HG03565 (cell line): ENCODE measurements around the gene AP3D1.
"Not testable (repeated sequence)": the region's sequence is repeated elsewhere in the genome, so short reads cannot be mapped to it uniquely, and the experiment has no call there.

Source experiments
- ATAC-seq: cut with Tn5 transposase; IDR thresholded peaks from one replicate; pipeline ENCODE4 v1.9.1; 2021; ENCODE audit warnings: mild to moderate bottlenecking, moderate library complexity; ENCODE audit not compliant: unreplicated experiment

AP3D1 gene

DNA sequence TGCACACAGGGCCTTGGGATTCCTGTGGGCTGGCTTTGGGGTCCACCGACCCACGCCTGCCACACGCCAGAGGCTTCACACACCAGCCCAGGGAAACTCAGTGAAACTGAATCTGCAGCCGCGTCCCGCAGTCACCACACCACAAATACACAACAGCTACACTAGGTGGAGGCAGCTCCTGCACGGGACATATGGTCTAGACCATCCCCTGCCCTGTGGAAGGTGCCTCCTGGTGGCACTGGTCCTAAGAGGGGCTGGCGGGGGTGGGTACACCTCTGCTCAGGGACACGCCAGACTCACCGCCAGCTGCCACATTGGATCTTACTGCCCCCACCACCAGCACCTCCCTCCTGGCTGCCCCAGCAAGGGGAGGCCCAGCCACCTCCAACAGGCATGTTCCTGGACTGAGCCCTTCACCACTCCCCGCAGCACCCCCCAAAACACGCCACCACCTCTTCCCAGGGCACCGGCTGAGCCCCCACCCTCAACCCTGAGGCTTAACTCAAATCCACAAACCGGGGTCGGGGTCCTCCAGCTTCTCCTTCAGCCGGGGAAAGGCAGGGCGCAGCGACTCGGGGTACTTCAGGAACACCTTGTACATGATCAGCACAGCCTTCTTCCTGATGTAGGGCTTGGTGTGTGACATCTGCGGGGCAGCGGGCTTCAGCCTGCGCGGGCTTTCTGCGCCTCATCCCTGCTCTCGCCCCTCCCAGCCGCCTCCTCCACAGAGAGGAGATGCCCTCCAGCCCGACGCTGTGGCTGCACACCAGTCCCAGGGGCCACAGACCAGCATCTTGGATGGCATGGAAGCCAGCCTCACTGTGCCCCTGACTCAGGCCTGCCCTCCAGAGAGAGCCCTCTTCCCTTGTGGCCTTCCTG is 21.2 kb downstream of the AP3D1 start:
- ATAC-seq, result no peak

DNA sequence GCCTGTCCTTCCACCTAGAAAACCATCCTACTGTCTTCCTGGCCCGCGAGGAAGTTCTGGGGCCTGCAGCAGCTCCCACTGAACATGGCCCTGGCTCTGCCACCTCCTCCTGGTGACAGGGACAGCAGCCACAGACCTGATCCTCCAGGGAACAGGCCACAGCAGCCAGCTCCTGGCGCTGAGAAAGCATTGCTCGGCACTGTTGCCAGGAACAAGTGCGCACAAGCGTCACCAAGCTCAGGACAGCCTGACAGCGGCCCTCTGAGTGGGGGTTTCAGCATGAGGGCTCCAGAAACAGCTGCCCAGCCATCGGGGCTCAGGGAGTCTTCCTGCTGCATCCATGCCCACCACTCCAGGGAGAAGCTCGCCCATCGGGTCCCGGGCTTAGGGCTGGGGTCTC is 21.9 kb downstream of the AP3D1 start:
- ATAC-seq, result no peak

DNA sequence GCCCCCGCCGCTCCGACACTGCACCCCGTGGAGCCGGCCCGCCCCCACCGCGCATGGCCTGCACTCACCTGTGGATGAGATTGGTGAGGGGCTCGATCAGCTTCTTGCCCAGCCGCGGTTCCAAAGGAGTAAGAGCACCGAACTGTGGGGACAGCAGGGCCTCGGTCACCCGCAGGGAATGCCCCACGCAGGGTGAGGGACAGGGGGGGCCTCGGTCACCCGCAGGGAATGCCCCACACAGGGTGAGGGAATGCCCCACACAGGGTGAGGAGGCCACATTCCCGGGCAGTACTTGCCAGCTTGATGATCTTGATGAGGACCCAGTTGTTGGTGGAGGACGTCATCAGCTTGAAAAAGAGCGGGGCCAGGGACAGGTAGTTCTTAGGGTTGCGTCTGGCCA is 22.3 kb downstream of the AP3D1 start:
- ATAC-seq, result no peak

DNA sequence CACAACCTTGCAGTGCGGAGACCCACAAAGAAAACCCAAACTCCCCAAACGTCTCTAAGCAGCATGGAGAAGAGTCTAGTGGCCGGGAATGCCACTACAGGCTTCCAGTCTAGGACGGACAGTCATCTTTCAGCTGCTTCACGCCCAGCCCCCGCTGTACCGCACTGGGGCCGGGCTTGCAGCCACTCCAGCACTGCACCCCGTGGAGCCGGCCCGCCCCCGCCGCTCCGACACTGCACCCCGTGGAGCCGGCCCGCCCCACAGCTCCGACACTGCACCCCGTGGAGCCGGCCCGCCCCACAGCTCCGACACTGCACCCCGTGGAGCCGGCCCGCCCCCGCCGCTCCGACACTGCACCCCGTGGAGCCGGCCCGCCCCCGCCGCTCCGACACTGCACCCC is 23.1 kb downstream of the AP3D1 start:
- ATAC-seq, result not testable (repeated sequence)

DNA sequence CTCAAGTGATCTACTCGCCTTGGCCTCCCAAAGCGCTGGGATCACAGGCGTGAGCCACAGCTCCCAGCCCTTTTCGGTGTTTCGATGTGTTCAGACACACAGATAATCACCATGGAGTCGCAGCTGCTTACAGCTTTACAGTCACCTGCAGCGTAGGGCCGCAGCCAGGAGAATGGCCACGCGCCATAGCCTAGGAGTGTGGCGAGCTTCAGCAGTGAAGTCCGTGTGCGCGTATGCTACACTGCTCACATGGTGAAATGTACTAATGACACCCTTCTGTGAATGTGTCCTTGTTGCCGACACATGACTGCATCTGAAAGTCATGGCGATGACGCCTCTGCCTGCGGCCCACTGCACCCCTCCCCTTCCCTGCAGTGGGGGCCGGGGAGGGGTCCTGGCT is 23.6 kb downstream of the AP3D1 start:
- no peak for ATAC-seq

DNA sequence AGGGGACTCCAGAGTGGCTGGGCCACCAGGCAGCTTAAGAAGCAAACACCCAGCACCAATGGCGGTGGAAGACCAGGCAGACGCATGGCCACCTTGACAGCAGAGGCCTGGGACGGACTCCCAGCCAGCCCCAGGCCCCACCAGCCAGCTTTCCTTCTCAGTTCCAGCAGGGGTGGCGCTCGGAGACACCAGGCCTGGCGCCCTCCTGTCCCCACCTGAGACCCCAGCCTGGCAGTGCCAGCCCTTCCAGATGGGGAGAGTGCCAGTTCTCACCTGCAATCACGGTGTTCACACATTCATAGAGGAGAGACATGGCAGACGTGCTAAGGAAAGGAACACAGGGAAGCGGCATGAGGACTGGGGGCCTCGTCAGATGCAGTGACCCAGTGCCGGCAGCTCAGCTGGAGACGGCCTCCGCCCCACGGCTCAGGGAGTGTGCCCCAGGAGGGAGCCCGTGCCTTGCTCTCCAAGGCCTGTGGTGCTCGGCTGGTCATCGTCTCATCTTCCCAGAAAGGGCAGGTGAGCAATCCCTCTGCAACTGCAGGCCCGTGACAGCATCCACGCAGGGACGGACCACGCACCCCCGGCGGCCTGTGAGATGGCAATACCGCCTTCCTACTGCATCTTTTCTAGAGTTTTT is 24.4 kb downstream of the AP3D1 start:
- no peak for ATAC-seq

DNA sequence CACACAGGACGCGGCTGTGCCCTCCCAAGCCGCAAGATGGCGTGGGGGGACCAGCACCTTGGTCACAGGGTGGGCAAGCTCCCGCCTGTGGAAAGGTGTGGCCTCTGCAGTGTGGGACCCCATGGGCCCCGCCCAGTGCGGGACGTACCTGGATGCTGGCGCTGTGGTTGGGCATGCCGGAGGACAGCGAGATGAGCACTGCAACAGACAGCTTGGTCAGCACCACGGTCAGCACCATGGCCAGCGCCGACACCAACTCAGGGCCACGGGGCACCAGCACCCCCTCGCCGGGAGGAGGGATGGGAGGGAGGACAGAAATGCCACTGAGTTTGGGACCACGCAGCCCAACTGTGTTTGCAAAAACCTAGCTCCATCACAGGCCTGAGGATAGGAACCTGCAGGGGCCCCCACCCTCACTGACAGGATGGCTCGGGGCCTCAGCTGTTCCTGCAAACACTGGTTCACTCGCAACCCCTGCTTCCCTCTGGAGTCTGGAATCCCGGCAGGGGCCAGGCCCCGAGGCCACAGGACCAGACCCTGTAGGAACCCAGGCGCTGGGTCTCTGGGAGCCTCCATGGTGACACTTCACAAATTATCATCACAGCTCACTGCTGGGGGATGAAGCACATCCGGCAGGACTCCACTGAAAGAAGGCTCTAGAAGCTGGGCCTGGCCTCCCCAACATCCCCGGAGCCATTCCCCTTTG is 27.5 kb downstream of the AP3D1 start:
- ATAC-seq, result no peak

DNA sequence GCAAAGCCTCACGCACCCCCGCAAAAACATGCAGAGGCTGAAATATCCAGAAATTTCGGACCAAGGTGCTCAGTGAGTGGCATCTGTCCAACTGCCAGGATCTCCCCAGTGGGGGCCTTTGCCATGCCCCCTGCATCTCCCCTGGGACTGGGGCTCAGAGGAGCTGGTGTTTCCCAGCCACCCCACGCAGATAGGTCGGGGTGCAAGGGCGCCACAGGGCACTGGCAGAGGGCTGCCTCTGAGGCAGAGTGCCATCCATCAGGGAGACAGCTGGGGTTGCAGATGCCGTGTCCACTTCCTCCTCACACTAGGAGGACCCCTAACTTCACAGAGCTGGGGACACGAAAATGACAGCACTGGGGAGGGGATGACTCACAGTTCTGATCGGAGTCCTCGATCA is 28.4 kb downstream of the AP3D1 start:
- ATAC-seq, result no peak

DNA sequence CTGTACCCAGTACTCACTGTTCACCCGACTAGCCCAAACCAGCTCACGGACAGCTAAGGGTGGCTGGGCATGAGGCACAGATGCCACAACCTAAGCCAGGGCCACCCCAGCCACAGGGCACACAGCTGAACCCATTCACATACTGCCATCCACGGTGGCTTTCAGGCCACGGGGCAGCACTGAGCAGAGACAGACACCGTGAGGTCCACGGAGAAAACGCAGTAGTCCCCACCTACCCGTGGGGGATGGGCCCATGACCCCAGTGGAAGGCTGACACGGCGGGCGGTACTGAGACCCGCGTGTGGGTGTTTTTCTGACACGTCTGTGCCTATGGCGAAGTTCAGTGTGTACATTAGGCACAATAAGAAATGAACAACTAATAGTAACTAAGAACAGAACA is 29.1 kb downstream of the AP3D1 start:
- no peak for ATAC-seq

DNA sequence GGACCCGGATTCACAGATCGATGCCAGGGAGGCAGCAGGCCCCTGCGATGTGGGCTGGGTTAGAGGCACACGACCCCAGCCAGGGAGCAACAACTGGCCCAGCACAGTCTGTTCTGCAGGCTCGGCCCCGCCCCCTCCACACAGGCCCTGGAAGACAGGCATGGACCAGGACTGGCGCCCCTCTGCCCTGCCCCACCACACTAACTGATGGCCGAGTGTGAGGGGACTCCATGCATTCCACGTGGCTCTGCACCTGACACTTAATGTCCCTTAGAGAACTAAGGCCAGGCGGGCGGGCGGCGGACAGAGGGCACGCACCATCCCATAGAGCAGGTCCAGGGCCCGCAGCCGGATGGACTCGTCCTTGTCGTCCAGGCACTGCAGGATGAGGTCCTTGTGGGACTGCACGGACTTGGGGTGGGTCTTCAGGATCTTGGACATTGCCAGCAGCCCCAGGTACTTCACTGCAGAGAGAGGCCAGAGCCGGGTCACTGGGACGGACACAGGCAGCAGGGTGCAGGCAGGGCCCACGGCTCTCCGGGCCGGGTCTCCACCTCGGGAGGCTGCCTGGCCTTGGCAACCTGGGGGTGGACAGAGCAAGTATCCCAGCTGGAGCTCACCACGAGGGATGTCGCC is 29.8 kb downstream of the AP3D1 start:
- no peak for ATAC-seq

DNA sequence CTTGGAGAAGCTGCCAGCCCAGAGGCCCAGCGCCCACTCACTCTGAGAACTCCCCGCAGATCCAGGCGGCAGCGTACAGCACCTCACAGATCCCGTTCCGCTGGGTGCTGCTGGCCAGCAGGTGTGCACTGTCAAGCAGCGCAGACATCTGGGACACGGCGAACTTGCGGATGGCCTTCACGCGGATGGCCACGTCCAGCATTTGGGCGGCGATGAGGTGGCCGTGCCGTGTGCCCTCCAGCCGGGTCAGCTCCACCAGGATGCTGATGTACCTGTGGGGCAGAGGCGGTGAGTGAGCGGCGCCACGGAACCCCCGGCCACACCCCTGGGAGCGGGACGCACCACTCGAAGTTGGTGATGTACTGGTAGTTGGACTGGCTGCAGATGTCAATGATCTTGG is 30.5 kb downstream of the AP3D1 start:
- no peak for ATAC-seq

DNA sequence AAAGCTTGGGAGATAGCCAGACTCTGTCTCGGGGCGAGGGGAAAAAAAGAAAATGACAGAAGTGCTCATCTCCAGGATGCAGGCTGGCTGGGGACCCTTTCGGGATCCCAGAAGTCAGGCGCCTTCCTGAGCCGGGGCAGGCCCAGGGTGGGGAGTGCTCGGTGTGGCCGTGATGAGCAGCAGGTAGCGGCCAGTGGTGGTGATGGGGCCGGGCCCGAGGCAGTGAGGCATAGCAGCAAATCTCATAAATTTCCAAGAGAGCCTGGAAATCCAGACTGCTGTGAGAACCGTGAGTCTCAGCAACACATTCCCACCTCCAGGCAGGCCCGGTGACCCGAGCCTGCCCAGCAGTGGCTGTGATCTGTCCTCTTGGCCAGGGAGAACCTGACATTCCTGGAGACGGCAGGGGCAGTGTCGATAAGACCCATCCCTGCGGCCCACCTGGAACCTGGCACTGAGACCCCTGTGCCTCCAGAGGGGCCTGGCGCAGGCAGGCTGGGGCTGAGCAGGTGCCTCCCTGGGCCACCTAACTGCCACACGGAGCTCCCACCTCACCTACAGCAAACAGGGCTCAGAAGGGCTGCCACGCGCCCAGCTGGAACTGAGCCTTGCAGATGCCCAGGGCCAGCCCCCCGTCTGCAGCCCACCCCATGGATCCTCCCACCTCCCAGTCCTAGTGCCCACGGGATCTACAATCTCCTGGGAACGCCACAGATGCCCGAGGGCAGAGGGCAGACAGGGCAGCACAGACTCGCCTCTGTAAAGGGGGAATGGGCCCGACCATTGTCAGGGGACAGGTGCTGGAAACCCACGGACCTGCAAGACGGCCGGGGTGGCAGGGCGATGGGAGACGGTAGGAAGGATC is 31.2 kb downstream of the AP3D1 start:
- no peak for ATAC-seq

DNA sequence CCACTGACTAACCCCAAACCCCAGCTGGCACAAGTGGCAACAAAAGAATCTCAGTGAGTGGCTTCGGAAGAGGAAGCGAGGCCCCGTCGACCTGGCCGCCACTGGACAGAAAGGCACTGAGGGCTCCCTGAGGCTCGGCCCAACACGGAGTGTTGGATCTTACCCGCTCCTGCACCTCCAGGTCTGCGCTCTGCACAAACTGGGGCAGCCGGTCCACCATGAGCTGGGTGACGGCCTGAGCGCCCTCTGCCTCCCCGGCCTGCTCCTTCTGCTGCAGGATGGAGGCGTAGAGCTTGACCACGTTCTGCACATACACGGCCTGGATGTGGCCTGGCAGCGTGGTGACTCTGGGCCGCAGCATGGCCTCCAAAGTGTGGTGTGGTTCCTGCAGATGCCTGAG is 32.9 kb downstream of the AP3D1 start:
- ATAC-seq, result no peak

DNA sequence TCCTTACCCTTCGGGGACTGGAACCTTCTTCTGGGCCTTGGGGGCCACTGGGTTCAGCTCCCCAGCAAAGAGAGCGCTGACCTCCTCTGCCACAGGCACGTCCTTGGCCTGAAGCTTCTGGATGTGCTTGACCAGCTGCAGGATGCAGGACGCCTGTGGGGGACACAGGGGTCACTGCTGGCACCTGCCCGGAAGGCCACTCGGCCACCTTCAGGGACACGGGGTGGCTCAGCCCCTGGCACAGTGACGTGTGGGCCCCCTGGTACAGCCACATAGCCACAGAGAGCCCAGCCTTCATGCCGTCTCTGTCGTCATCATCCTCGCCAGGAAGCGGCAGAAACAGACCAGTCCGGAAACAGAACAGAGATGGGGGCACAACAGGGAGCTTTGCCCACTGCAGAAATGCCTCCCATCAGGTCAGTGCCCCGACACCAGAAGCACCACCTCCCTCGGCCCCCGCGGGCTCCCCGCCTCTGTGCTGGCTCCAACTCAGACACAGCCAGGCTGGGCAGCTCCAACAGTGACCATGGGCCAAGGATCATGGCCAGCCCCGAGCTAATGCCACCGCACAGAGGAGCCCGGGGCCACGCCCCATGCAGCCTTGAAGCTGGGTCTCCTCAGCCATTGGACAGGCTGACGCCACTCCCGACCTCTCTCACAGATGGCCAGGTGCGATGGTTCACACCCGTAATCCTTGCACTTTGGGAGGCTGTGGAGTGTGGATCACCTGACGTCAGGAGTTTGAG is 34.0 kb downstream of the AP3D1 start:
- ATAC-seq, result no peak

DNA sequence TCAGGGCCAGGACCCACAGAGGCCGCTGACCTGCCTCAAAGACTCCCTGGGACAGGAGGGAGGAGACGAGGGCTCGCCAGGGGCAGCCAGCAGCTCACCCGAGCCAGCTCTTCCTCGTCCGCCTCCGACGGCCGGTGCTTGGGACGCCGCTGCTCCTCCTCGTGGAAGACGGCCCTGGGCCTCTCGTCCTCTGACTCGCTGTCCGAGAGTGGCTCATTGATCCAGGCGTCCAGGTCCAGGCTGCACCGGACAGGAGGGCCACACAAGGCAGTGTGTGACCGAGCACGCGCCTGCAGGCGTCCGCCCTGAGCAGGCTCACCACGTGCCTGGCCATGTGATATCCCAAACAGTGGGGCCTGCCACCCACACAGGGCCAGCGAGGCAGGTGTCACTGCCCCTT is 34.9 kb downstream of the AP3D1 start:
- no peak for ATAC-seq

DNA sequence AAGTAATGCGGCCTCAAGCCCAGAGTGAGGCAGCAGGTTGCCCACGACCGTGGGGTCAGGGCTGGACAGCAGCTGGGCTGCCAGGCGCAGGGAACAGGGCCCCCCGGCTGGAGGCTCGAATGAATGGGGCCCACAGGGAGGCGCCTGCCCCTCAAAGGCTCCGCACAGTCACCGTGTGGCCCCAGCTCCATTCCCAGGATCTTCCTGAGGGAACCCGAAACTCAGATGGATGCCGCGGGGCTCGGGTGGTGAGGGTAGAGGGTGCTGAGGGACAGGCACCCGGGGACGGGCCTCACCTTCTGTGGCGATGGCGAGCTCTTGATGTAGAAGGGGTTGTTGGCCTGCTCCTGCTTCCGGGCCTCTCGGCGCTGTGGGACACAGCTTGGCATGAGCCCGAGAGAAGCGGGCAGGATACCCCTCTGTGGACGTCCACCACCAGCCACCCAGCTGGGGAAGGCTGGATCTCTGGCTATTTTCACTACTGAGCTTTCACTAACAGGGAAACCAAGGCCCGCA is 35.4 kb downstream of the AP3D1 start:
- no peak for ATAC-seq

DNA sequence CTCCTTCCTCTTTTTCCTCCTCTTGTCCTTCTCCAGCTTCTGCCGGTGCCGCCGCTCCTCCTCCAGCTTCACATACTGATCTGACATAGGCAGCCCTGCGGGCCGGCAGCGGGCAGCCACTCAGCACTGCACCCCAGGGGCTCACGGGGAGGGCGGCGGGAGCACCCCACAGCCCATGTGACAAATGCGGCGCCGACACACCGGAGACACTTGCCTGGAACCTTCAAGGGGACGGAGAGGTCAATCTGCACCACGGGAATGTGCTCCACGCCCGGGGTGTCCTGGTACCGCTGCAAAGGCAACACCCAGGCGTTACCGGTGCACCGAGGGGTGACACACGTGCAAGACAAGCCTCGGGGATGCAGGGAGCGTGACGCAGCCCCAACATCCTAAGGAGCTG is 36.0 kb downstream of the AP3D1 start:
- no peak for ATAC-seq

DNA sequence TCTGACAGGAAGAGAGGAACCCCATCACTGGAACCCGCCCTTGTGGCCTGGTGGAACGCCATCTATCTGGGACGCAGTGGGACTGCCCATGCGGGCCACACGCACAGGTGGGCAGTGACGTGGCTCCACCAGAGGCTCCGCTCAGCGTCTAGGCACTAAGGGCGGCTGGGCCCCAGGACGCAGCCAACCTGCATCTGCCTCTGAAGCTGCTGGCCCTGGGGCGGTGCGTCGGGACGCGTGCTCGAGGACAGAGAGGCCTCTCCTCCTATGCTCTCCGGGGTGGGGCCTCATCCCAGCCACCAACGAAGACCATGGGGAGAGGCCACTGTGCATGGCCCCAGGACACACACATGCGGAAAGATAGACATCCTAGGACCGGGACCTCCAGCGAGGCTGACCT is 36.5 kb downstream of the AP3D1 start:
- ATAC-seq, result no peak

DNA sequence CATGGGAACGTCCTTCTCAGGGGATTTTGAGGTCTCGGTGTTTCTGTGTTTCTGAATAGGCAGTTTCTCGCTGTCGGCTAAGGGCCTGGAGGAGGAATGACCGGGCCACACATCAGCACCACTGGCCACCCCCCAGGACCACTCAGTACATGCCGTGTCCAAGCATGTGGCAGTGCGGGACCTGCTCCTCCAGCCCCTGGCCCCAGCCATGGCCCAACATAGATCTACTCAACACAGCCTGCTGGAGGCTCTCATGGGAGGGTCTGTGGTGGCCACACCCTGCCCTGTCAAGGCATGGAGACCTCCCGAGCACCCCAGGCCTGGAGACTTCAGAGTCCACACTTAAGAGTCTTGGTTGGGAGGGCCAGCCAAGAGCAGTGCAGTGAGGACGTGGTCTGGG is 37.1 kb downstream of the AP3D1 start:
- no peak for ATAC-seq
